B cell (primary cell): ENCODE measurements around the gene KRTAP26-1. TPM values are rescaled to one million over a fixed set of nuclear protein-coding genes. Genes with fewer than 3 reads are reported as not detected.

Experiments
- ATAC-seq: fragments of 200-7000 bp; cut with Tn5 transposase; one replicate; pipeline ENCODE4 v1.10.0; 2021; ENCODE audit warnings: low read depth, mild to moderate bottlenecking, moderate number of reproducible peaks, moderate library complexity
- CTCF ChIA-PET: fragments of 350-600 bp; sonication (Branson Sonifier 250); formaldehyde crosslinking; loops from one replicate; lab custom pipeline; 2021; ENCODE audit warnings: antibody characterized with exemption, inconsistent platforms; lab: Charles Lee
- POLR2A ChIA-PET: fragments of 350-600 bp; sonication (Branson Sonifier 250); formaldehyde crosslinking; loops from one replicate; lab custom pipeline; 2021; ENCODE audit warnings: antibody characterized with exemption; lab: Charles Lee
- DNase-seq: peaks from one replicate; pipeline ENCODE4 v3.0.0; 2013
- H2AFZ ChIP-seq: 2 replicates; pipeline ENCODE4 v1.6.1; 2012; ENCODE audit warnings: mild to moderate bottlenecking, low read depth, low read length; ENCODE audit not compliant: insufficient read depth, poor library complexity, severe bottlenecking
- H3K27ac ChIP-seq, 2 donors: 1 replicate in 1 of 2; 2 replicates in 1 of 2; pipeline ENCODE4 v1.5.1; 2012 to 2013; ENCODE audit warnings: low read length in 2 of 2, mild to moderate bottlenecking in 2 of 2, moderate library complexity in 1 of 2
- H3K27me3 ChIP-seq, 4 experiments: fragments of 200-600 bp in 1 of 4; sonication (generic) in 1 of 4; replicated peaks in 1 of 4; 1 replicate in 2 of 4; 2 replicates in 2 of 4; pipeline versions ENCODE4 v1.6.1 to v1.7.0; 2013 to 2016; ENCODE audit warnings: low read length in 3 of 4, mild to moderate bottlenecking in 2 of 4, mixed read lengths in 1 of 4, moderate library complexity in 1 of 4; ENCODE audit not compliant: insufficient read depth in 4 of 4, control insufficient read depth in 3 of 4; ENCODE audit errors: control extremely low read depth in 1 of 4
- H3K36me3 ChIP-seq, 2 experiments: replicated peaks in 1 of 2; 1 replicate in 1 of 2; 2 replicates in 1 of 2; pipeline versions ENCODE4 v1.6.1 to v1.7.1; 2013; ENCODE audit warnings: low read length in 1 of 2; ENCODE audit not compliant: insufficient read depth in 2 of 2, control insufficient read depth in 1 of 2; ENCODE audit errors: control extremely low read depth in 1 of 2, extremely low read depth in 1 of 2
- H3K4me1 ChIP-seq, 2 donors: fragments of 200-600 bp in 1 of 2; sonication (generic) in 1 of 2; 1 replicate in 1 of 2; 2 replicates in 1 of 2; pipeline versions ENCODE4 v1.5.1 to v1.6.1; 2013 to 2017; ENCODE audit warnings: low read length in 2 of 2; ENCODE audit not compliant: control insufficient read depth in 2 of 2, insufficient read depth in 2 of 2
- H3K4me2 ChIP-seq: replicated peaks from 2 replicates; pipeline ENCODE3; 2012; ENCODE audit warnings: mild to moderate bottlenecking, low read depth, low read length; ENCODE audit not compliant: poor library complexity, severe bottlenecking
- H3K4me3 ChIP-seq, 5 experiments: fragments of 200-600 bp in 1 of 5; sonication (generic) in 1 of 5; 1 replicate in 3 of 5; 2 replicates in 2 of 5; pipeline versions ENCODE4 v1.5.1 to v1.7.0; 2011 to 2016; ENCODE audit warnings: low read length in 4 of 5, mild to moderate bottlenecking in 4 of 5, low read depth in 2 of 5, control low read depth in 1 of 5, moderate library complexity in 1 of 5; ENCODE audit not compliant: insufficient read depth in 1 of 5; ENCODE audit errors: control extremely low read depth in 1 of 5, extremely low read depth in 1 of 5
- H3K79me2 ChIP-seq: fragments of 200-600 bp; sonication (generic); one replicate; pipeline ENCODE4 v1.6.0; 2016; ENCODE audit warnings: low read length; ENCODE audit not compliant: control insufficient read depth, insufficient read depth
- H3K9ac ChIP-seq: fragments of 200-600 bp; sonication (generic); 2 replicates; pipeline ENCODE4 v1.6.1; 2017; ENCODE audit warnings: mild to moderate bottlenecking, low read length, moderate library complexity
- H3K9me3 ChIP-seq, 3 donors: one replicate each; pipeline versions ENCODE4 v1.6.1 to v1.7.1; 2013; ENCODE audit warnings: low read length in 2 of 3; ENCODE audit not compliant: control insufficient read depth in 2 of 3, insufficient read depth in 1 of 3; ENCODE audit errors: control extremely low read depth in 1 of 3
- H4K20me1 ChIP-seq: 2 replicates; pipeline ENCODE4 v1.6.0; 2012; ENCODE audit warnings: mild to moderate bottlenecking, low read length; ENCODE audit not compliant: insufficient read depth, control insufficient read depth, poor library complexity, severe bottlenecking
- H3K27ac Mint-ChIP-seq: one replicate; pipeline ENCODE4 v1.8.0; 2021; ENCODE audit warnings: mixed read lengths
- H3K27me3 Mint-ChIP-seq: one replicate; pipeline ENCODE4 v1.8.0; 2021; ENCODE audit warnings: mixed read lengths
- H3K4me1 Mint-ChIP-seq: one replicate; pipeline ENCODE4 v1.8.0; 2021; ENCODE audit warnings: mixed read lengths
- H3K4me3 Mint-ChIP-seq: one replicate; pipeline ENCODE4 v1.8.0; 2021; ENCODE audit warnings: mixed read lengths
- H3K9me3 Mint-ChIP-seq: one replicate; pipeline ENCODE4 v1.8.0; 2022; ENCODE audit warnings: mixed read lengths; ENCODE audit not compliant: insufficient read depth
- EZH2 ChIP-seq: IDR thresholded peaks from 2 replicates; pipeline ENCODE4 v1.6.1; 2012; ENCODE audit warnings: borderline replicate concordance, low read depth, mild to moderate bottlenecking, moderate library complexity, low read length; ENCODE audit not compliant: insufficient read depth, poor library complexity, severe bottlenecking
- WGBS: methylation state at CpG from one replicate; pipeline ENCODE4 v1.1.5; 2013; ENCODE audit warnings: missing lambda C conversion rate; ENCODE audit not compliant: insufficient coverage; 5-methylcytosine and 5-hydroxymethylcytosine counted together
- intact Hi-C: fragments of 100-400 bp; cut with micrococcal nuclease; formaldehyde crosslinking; loops from one replicate; pipeline ENCODE4 v1.10.0; 2022
- polyA plus RNA-seq: library from polyadenylated mRNA; depleted of rRNA; stranded (reverse); fragments of >200 nt; gene quantifications from 2 replicates; pipeline ENCODE4 v1.2.3, GENCODE V29; 2012
- total RNA-seq, 2 donors: library from RNA; stranded (reverse); fragments of 120-200 nt in 1 of 2; gene quantifications; 1 replicate in 1 of 2; 2 replicates in 1 of 2; pipeline versions ENCODE4 v1.2.3 to v1.2.4, GENCODE V29; 2013 to 2022
- TF ChIP-seq, protein P1 (sequence below): fragments of 200-600 bp; IDR thresholded peaks from one replicate; pipeline ENCODE4 v1.8.0; 2022; ENCODE audit warnings: antibody characterized with exemption, mild to moderate bottlenecking

KRTAP26-1 gene
- total and polyA plus RNA-seq, 2 donors (not counting 1 experiment from before 2014, with no cell fraction given) = not detected

DNA sequence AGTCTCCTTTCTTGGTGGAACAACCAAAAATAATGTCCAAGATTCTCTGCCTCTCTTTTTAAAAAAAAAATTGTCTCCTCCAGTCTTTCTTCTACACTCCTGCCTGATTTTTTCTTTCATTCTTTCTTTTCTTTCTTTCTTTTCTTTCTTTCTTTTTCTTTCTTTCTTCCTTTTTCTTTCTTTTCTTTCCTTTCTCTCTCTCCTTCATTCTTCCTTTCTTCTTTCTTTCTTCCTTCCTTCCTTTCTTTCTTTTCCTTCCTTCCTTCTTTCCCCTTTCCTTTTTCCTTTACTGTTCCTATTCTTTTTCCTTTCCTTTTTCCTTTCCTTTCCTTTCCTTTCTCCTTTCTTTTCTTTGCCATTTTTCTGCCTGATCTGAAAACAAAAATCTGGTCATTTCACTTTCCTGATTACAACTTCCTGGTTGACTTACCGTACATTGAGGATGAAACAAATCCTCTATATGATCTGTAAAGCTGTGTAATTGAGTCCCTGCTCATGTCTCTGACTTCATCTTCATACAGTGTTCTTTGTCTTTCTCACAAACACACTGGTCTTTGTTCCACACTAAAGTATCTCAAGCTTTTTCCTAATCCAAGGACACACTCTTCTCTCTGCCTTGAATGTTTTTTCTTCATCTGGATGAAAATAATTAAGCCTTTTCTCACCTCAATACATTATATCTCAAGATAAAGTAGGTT, 34.3 kb upstream of the KRTAP26-1 start:
- Histone ChIP-seq H2AFZ (no peak overlapping the region), H3K27me3 (no peaks in the 10 kb centered on the region), H3K9ac (no peak overlapping the region), H3K4me3 (no peak overlapping the region), H3K9me3 (peaks cover 0 to 4% (median 0%) of the 10 kb centered on the region in 3 donors), H3K4me1 (no peaks in the 10 kb centered on the region), H3K36me3 (no peaks in the 10 kb centered on the region), H3K27ac (no peak overlapping the region), H3K79me2 (no peaks in the 10 kb centered on the region), H4K20me1 (no peaks in the 10 kb centered on the region), H3K4me2 (no peak overlapping the region)
- ChIA-PET CTCF (no interaction called here), POLR2A (no interaction called here)
- intact Hi-C loops = no loop called here
- no peak for DNase-seq
- TF ChIP-seq, protein P1, sequence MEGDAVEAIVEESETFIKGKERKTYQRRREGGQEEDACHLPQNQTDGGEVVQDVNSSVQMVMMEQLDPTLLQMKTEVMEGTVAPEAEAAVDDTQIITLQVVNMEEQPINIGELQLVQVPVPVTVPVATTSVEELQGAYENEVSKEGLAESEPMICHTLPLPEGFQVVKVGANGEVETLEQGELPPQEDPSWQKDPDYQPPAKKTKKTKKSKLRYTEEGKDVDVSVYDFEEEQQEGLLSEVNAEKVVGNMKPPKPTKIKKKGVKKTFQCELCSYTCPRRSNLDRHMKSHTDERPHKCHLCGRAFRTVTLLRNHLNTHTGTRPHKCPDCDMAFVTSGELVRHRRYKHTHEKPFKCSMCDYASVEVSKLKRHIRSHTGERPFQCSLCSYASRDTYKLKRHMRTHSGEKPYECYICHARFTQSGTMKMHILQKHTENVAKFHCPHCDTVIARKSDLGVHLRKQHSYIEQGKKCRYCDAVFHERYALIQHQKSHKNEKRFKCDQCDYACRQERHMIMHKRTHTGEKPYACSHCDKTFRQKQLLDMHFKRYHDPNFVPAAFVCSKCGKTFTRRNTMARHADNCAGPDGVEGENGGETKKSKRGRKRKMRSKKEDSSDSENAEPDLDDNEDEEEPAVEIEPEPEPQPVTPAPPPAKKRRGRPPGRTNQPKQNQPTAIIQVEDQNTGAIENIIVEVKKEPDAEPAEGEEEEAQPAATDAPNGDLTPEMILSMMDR = peak; percentile 36
- TF ChIP-seq EZH2 = no peak
- no peaks in the 10 kb centered on the region for H3K4me1 Mint-ChIP-seq
- no peak overlapping the region for H3K27ac Mint-ChIP-seq
- H3K27me3 Mint-ChIP-seq = no peaks in the 10 kb centered on the region
- WGBS = no CpG with 5 or more reads among the region's 1 CpG
- no peaks in the 10 kb centered on the region for H3K9me3 Mint-ChIP-seq
- no peak overlapping the region for H3K4me3 Mint-ChIP-seq
- no peak for ATAC-seq

DNA sequence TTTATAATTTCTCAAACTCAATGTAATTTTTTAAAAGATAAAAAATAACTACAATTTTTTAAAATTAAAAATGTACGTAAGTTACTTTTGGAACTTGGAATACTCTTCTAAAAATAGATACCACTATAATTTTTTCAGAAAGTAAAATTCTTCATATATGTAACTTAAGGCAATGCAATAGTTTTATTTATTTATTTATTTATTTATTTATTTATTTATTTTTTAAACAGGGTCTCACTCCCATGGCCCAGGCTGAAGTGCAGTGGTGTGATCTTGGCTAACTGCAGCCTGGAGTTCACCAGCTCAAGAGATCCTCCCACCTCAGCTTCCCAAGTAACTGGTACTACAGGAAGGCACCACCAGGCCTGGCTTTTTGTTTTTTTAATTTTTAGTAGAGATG, 31.4 kb upstream of the KRTAP26-1 start:
- POLR2A ChIA-PET = no interaction called here
- WGBS = no CpG with 5 or more reads among the region's 1 CpG
- no peaks in the 10 kb centered on the region for H3K27me3 Mint-ChIP-seq
- no peaks in the 10 kb centered on the region for H3K9me3 Mint-ChIP-seq
- H3K36me3 ChIP-seq = no peaks in the 10 kb centered on the region
- ATAC-seq = no peak
- intact Hi-C loops = no loop called here
- no peaks in the 10 kb centered on the region for H3K27me3 ChIP-seq
- no peak overlapping the region for H3K27ac ChIP-seq
- peaks cover 0 to 7% (median 0%) of the 10 kb centered on the region in 3 donors for H3K9me3 ChIP-seq
- no peaks in the 10 kb centered on the region for H3K4me1 ChIP-seq
- DNase-seq = no peak
- TF ChIP-seq, protein P1 = no peak
- TF ChIP-seq EZH2 = no peak
- no peak overlapping the region for H3K4me2 ChIP-seq
- no peaks in the 10 kb centered on the region for H3K4me1 Mint-ChIP-seq
- no peaks in the 10 kb centered on the region for H4K20me1 ChIP-seq
- no peak overlapping the region for H3K27ac Mint-ChIP-seq
- no peak overlapping the region for H3K4me3 Mint-ChIP-seq
- CTCF ChIA-PET = no interaction called here
- H3K9ac ChIP-seq = no peak overlapping the region
- H2AFZ ChIP-seq = no peak overlapping the region
- no peaks in the 10 kb centered on the region for H3K79me2 ChIP-seq
- no peak overlapping the region for H3K4me3 ChIP-seq
